Measurements from ENCODE around the gene MFN1.

- no peak for TF ChIP-seq CTCF (IDR thresholded peaks at IDR 0.05)
- TF ChIP-seq POLR2A (IDR thresholded peaks at IDR 0.05): peak; percentile 59
These were observed 24.1 kb upstream of the MFN1 start for GRCh38 chr3:179323197-179324110.

Measured in right lobe of liver (tissue), 4 donors.